Measurements from ENCODE around the gene HIP1.

HIP1 gene

DNA sequence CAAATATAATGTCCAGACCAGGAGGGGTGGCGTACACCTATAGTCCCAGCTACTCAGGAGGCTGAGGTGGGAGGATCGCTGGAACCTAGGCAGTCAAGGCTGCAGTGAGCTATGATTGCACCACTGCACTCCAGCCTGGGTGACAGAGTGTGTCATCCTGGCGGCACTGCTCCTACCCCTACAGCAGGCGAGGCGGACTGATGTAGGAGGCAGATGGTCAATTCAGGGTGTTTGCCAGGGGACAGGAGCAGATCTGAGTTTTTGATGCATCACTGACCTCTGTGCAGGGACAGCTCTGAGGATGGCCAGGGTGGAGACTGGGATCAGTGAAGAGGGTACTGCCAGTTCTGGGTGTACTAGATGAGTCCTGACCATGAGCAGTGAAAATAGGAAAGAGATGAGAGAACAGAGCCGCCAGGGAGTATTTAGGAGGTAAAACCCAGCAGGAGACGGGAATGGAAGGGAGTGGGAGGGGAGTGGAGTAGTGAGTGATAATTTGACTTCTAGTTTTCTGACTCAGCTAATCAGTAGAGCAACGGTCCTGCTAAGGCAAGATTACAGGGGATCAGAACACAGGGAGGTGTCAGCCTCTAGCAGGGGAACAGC, 75.3 kb downstream of the HIP1 start:
- TF ChIP-seq CTCF (IDR thresholded peaks at IDR 0.05), result no peak
- no peak for TF ChIP-seq ZFX (IDR thresholded peaks at IDR 0.05; ENCODE audit: borderline replicate concordance)
- no peak overlapping the region for H3K27ac ChIP-seq

DNA sequence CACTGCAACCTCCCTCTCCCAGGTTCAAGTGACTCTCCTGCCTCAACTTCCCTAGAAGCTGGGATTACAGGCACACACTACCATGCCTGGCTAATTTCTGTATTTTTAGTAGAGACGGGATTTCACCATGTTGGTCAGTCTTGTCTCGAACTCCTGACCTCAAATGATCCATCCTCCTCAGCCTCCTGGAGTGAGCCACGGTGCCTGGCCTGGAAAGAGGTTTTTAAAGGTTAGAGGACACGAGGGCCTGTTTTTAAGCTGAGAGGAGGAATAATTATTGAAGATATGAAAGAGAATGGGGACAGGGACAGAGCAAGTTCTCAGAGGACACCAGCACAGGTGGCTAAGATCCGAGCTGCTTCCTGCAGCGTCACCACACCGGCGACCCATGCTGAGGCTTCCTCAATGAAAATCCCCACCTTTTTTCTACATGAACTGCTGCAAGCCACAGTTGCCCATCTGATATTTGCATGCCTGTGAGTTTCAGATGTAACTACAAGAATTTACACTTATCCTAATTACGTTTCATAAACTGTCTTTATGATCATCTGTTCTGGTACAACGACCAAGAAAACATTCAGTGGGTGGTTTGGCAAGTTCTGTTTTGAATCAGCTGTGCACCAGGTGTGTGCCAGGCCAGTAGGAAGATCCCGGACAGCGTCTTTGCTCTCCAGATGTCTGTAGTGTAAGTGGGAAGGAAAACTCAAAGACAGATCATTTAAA, 76.0 kb downstream of the HIP1 start:
- TF ChIP-seq ZFX (IDR thresholded peaks at IDR 0.05; ENCODE audit: borderline replicate concordance) (no peak), CTCF (IDR thresholded peaks at IDR 0.05) (no peak)
- H3K27ac ChIP-seq, result no peak overlapping the region

- TF ChIP-seq ZFX (IDR thresholded peaks at IDR 0.05; ENCODE audit: borderline replicate concordance) (no peak), CTCF (IDR thresholded peaks at IDR 0.05) (no peak)
- no peak overlapping the region for H3K27ac ChIP-seq
These were observed 78.0 kb downstream of the HIP1 start for GRCh38 chr7:75660566-75661215.

GRCh38 chr7:75658802-75659201, 79.9 kb downstream of the HIP1 start:
- TF ChIP-seq ZFX (IDR thresholded peaks at IDR 0.05; ENCODE audit: borderline replicate concordance) (no peak), CTCF (IDR thresholded peaks at IDR 0.05) (no peak)
- no peak overlapping the region for H3K27ac ChIP-seq

DNA sequence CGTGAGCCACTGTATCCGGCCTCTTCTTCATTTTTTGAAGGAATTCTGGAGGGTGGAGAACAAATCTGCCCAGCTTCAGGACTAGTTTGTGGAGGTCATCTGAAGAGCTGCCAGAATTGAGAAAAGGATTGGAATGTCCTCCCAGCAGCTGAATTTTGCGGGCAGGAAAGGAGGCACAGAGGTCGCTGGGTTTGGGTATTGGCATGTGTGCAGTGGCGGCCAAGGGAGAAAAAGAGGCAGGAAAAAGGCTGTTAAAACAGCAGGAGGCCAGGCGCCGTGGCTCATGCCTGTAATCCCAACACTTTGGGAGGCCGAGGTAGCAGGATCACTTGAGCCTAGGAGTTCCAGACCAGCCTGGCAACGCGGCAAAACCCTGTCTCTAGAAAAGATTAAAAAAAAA, 80.4 kb downstream of the HIP1 start:
- H3K27ac ChIP-seq, result no peak overlapping the region
- TF ChIP-seq CTCF (IDR thresholded peaks at IDR 0.05) (no peak), ZFX (IDR thresholded peaks at IDR 0.05; ENCODE audit: borderline replicate concordance) (no peak)

- H3K27ac ChIP-seq, result no peak overlapping the region
These were observed 80.9 kb downstream of the HIP1 start for GRCh38 chr7:75657866-75658265.

More at GRCh38 chr7:75657866-75658265, 80.9 kb downstream of the HIP1 start:
- no peak for TF ChIP-seq ZFX (IDR thresholded peaks at IDR 0.05; ENCODE audit: borderline replicate concordance)
- no peak for TF ChIP-seq CTCF (IDR thresholded peaks at IDR 0.05)
